GM04503 (cell line): ENCODE measurements around the gene OMP.
"Not testable (repeated sequence)": the region's sequence is repeated elsewhere in the genome, so short reads cannot be mapped to it uniquely, and the experiment has no call there.

ENCODE experiments used
- DNase-seq: peaks from one replicate; pipeline ENCODE4 v3.0.0-alpha.2; 2012; ENCODE audit warnings: low read depth

OMP gene

DNA sequence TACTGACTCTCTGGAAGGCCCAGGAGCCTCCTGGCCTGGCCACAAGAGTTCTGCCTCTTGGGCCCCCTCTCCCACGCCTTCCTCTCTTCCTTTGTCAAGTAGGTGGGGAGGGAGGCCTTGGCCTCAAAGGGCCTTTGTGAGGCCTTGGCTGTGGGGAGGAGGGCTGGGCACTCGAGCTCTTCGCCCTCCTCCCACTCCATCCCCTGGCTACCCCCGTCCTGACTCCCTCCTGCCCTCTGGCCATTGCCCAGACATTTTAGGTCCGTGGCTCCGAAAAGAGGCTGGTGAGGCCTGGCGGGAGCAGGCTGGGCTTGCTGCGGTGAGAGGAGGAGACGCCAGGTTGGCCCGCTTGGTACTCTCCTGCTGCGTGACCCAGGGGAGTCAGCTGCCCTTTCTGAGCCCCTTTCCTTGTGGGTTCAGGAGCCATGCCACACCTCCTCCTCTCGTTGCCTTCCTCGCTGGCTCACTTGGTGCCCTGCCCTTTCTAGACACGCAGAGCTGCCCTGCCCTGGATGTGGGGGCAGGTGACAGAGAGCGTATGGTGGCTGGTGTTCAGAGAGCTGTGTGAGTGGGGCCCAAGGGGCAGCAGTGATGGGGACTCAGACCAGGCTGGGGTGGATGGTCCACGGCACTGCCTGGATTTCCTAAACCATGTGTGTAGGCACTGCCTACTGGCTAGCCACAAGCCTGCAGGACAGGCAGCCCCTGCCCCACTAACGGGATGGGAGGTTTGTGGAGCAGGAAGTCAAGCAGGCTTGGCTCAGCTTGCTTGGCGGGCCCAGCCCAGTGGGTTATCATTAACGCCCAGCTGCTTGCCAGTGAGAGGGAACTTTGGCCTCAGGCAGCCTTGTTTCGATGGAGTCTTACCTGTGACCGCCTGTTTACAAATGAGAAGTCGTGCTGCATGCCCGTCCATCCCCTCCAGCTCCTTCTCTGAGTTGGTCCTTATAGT lies 15.8 kb upstream of the OMP start:
- DNase-seq, result no peak

DNA sequence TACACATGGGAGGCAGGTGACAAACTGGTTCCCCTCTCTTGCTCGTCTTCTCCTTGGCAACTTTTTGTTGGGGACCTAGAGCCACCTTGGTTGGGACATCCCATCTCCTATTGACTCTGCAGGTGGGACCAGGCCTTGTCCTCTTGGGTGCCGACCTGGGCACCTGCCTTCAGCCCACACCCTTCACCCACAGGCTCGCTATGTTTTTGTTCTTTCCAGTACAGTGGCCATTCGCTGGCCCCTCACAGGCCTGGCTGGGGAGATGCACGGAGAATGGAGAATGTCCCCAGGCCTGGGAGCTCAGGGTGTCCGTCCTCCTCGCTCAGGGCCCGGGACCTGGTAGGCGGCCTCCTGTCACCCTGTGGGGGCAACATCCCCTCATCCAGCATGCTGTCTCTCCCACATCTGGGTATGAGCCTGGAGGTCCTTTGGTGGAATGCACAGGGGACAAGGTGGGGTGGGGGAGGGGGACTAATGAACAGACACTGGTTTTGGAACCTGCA lies 14.9 kb upstream of the OMP start:
- DNase-seq, result no peak

DNA sequence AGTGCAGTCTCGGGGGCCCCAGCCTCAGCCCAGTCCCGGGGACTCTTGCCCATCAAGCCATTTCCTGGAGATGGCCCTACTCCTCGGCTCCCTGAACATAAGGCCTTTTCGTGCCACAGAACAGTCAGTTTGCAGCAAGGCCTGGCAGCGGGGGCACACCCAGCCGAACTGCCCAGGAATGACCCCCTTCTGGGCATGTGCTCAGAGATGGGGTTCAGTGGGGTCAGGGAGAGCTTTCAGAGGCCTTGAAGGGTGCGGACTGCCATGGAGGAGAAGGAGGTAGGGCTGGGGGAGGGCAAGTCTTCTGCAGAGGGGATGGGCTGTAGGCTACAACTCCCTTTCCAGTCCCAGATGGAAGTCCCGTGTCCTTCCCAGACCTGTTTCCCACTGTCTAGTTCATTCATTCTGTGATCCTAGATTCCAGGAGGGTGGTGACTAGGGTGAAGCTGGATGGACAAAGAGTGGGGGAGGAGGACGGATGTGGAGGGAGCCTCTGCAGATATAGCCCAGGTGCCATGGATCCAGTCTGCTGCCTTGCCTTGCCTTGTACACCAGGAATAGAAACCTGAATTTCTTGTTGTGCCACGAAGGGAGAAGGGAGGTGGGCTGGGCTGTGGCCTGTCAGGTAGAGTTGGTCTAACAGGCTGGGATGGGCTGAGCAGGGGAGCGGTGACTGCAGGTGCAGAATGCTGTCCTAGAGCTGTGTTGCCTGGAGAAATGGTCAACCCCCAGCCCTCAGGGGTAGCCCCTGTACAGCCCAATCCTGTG lies 14.2 kb upstream of the OMP start:
- DNase-seq, result no peak

DNA sequence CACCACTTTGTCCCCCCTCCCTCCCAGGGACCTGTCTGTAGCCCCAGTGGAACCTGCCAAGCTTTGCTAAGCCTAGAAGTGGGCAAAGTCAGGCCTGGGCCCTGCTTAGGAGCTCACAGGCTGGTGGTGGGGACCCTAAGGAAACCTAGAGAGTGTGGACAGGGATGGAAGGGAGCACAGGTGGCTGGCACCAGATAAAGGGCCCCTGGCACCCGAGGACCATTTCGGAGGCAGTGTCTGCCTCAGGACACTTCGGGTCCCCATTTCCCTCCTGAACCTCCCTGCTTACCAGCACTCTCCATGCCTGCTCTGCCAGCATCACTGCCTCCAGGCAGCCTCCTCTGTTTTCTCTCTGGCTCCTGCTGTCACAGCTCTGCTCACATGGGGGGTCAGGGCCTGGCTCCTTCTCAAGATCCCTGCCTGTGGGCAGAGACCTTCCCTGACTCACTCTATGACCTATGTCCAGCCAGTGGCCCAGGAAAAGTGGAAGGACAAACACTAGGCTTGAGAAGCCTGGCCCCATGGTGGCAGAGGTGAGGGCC lies 13.6 kb upstream of the OMP start:
- no peak for DNase-seq

DNA sequence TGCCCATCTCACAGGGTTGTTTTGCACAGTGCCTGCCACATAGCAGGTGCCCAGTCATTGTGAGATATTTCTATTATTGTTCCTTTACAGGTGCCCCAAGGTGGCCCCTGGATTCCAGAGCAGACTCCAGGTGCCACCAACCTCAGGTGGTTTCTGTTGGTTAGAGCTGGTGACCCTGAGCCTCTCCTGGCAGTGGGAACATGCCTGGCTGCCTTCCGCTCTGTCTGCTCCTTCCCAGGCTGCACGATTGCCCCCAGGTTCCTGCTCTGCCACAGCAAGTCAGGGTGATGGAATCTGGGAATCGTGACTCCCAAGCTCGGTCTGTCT lies 12.6 kb upstream of the OMP start:
- DNase-seq, result no peak

DNA sequence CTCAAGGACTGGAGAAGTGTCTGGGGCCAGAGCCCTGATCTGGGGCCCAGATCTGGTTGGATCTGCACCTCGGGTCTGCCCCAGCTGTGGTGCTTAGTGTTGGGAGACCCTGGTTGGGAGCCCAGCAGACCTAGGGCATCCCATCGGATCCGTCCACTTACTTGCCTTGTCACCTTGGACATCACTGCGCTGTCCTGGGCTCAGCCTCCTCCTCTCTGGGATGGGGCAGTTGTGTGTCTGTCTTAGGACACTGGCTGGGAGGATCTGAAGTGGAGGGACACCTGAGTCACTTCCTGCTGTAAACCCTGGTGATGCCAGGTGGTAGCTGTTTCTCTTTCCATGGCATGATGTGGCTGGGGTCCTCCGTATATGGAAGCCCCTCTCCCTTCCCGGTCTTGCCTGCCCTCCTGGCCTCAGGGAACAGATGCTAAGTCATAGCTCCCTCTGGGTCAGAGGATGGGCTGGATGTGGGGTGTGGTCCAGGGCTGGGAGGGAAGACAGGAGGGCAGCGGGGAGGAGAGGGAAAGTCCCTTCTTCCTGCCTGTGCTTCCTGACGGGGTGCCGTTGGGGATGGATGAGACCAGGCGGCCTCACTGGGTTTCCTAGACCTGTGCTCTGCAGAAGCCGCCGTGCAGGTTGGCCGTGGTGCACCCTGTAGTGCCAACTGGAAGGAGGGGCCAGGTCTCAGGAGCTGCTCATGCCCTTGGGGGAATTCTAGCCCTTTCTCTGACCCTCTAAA lies 12.1 kb upstream of the OMP start:
- DNase-seq, result no peak

DNA sequence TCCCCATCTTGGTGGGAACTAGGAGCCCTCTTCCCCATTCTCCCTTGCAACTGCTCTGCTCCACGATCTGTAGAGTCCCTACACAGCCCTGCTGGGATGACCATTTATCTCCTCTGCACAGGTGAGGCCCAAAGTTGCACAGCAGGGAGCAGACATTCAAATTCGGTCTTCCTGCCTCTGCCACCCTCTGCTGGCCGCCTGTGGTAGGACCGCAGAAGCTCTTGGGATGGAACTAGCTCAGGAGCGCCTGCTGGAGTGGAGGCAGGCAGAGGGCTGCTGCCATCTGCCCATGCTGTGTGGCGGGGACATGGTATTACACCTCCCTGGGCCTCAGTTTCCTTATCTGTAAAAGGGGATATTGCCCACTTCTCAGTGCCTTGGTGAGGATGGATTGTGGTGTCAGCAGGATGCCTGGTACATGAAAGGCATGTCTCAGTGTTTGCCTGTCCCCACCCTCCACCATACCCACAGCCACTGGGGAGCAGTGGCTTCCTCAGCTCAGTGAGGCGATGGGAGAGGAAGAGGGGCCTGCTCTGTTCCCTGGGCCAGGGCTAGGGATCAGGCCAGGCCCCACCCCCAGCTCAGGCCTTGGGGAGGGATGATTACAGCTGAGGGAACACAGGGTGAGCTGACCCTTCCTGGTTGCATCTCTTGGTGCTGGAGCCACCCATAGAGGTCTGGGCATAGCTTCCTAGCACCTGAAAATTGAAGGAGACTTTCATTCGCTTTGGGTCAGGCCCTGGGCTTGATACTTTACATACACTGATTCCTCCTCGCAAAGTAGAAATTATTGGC lies 11.3 kb upstream of the OMP start:
- DNase-seq, result no peak

DNA sequence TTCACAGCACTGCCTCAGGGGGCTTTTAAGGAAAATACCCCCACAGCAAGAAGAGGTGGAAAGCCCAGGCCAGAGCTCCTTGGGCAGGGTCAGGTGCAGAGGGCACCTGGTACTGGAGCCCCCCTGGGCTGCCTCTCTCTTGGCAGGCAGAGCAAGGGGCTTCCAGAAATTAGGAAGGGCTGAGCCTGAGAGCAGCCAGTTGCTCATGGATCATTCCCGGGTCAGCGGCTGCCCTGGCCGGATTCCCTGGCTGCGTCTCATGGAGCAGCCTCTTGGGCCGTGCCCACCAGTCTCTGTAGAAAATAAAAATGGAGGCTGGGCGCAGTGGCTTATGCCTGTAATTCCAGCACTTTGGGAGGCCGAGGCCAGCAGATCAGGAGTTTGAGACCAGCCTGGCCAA lies 10.3 kb upstream of the OMP start:
- no peak for DNase-seq

DNA sequence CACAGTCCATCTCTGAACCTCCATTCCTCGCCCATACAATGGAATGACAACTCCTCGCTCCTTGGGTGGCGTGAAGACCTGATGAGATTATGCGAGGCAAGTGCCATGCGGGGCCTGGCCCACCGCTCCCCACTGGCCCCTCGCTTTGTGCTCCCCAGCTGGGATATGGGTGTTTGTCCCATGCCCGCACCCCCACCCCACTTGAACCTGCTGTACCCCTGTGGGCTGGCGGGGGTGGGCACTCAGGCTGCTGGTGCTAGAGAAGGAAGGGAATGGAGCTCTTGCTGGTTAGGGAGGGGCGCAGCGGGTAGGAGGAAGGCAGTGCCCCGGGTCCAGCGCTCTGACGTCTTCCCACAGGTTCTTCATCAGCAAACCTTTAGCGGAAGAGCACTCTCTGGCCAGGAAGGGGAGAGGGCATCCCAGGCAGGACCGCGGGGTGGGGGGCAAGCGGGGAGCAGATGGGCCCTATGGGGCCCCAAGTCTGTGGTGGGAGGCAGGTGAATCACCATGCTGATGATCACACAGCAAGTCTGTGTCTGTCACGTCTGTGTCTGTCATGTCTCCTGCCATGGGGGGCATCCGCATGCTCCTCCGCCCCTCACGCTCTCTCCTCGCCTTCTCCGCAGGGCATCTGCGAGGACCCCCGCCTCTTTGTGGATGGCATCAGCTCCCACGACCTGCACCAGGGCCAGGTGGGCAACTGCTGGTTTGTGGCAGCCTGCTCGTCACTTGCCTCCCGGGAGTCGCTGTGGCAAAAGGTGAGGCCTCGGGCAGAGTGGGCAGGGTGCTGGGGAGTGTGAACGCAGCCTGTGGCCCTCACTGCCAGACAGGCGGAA lies 9.4 kb upstream of the OMP start:
- DNase-seq, result no peak

DNA sequence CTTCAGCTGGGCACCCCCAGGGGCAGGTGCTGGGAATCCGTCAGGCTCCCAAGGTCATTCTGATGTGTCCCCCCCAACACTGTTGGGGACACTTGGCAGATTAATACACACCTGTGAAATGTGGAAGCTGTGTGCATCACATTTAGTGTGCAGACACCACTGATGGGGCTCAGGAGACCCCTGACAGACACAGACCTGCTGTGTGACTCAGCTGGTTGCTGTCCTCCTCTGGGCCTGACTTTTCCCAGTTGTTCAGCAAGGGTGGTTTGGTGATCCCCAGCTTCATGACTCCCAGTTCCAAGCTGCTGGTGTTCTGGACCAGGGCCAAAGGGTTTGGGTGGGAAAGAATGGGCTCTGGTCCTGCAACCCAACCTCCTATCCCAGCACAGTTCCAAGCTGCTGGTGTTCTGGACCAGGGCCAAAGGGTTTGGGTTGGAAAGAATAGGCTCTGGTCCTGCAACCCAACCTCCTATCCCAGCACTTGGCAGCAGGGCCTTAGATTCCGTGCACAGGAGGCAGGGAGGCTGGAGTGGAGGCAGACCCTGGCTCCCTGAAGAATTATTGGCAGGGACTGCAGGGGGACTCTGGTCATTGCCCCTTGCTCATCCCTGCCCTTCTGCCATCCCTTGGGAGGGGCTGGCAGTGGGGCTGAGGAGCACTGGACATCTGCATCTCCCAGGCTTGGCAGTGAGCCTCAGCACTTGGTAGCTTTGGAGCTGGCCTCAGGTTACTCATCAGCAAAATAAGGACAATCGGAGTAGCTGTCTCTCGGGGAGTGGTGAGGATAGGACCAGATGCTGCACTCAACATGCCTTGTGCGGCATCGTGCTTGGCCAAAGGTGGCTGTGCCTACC lies 8.4 kb upstream of the OMP start:
- no peak for DNase-seq

DNA sequence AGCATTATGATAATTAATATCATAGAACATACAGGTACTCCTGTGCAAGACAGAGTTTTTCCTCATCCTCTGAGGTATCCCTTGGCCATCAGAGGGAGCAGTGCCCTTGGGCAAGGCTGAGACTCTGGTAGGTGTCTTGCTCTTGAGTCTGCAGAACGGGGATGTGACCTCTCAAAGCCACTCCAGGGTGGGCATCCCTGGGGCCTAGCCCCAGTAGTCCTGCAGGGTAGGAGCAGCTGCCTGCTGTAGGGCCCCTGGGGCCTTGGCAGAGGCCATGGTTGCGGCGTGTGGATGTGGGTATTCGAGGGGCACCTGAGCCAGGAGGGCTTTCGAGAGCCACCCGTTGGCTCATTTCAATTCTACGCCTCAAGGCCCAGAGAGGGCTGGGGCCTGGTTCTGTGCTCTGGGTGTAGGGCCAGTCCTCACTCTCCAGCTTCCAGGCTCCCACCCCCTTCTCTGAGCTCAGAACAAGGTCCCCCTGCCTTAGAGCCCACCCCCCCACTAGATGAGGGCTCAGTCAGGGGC lies 7.7 kb upstream of the OMP start:
- no peak for DNase-seq

DNA sequence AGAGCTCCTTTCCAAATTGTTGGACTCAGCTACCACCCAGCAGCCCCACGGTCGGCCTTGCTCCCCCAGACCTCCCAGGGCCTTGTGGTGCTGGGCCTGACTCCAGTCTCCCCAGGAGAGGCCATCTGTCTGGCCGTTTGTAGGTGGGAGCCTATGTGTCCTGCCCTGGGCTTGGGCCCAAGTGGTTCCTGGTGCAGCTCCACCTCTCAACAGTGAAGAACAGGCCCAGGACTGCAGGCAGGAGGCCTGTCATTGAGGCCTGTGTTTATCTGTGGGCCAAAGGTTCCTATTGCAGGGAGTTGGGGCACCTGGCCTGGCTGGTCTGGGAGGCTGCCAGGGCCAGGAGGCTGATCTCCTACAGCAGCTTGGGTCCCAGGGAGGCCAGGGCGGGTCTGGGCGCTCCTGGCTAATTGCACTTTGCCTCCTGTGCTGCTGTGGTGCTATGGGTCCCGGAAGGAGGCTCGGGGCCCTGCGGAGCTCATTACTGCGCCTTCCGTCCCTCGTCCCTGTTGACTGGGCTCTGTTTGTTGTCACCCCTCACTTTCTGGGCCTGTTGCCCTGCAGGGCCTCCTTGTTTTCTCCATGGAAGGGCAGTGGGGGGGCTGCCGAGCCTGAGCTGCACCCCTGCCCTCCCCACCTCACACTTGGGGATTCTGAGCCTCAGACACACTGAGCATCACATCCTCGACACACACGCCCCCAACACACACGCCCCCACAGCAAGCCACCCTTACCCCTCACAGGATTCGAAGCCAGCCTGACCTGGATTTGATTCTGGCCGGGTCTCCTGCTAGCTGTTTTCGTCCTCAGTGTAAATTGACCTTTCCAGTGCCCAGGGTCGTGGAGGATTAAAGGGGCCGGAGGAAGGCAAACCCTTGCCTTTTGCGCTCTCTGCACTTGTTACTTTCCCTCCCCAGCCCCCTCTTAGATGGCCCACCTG lies 6.8 kb upstream of the OMP start:
- no peak for DNase-seq

DNA sequence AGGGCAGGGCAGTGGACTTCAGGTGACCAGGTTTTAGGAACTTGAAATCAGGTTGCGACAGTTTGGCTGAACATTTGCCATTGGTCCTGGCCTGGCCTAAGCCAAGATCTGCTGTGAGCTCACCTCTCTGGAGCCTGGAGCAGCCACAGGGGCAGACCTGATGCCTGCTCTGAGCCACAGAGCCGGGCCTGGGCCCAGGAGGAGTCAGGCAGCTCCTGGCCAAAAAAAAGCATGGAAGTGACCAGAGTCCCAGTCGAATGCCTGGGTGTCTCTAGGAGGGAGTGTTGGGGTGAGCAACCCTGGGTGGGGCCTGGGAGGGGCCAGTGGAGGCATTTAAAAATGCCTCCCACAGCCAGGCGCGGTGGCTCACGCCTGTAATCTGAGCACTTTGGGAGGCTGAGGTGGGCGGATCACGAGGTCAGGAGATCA lies 6.0 kb upstream of the OMP start:
- no peak for DNase-seq

DNA sequence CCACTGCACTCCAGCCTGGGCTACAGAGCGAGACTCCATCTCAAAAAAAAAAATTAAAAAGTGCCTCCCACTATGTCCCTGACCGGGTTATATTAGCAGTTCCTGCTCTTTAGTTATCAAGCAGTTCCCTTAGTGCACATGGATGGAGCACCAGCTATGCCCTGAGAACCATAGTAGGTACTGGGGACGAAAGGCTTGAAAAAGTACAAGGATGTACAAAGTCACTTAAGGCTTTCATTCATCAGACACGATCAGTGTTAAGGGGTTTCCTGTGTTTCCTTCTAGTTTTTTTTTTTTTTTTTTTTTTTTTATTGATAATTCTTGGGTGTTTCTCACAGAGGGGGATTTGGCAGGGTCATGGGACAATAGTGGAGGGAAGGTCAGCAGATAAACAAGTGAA lies 5.5 kb upstream of the OMP start:
- not testable (repeated sequence) for DNase-seq

DNA sequence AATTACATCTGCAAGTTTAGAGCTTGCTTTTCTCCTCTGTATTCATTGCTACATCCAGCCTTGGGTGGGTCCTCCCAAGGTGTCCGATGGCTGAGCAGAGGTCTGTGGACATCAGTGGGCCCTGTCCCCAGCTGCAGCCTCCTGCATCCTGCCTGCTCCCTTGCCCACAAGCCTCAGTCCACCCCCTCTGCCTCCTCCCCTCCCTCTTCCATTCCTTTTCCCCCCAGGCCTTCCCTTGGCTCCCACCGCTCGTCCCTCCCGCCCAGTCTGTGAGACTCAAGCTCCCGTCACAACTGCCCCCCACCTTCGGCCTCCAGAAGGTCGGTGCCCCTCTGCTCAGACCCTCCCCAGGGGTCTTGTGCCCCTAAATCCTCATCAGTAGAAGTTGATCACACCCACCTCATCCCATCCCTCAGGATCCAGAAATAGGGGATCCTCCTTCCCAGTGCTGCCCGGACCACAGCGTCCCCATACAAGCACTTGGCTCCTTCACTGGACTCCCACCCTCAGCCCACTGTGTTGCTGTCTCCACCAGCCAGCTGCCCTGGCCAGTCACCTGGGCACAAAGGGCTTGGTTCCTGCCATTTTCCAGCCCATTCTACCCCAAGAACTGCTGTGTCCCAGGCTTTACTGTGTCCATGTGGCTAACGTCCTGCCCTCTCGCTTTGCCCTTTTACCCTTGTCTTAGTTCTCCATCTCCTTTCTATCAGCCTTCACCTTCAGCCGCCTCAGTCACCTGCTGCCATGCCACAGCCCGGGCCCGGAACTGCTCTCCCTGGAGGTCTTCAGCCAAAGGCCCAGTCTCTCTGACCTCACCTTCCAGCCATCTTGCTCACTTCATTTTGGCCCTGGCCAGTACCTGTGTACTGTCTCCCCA lies 2.2 kb upstream of the OMP start:
- DNase-seq, result no peak

DNA sequence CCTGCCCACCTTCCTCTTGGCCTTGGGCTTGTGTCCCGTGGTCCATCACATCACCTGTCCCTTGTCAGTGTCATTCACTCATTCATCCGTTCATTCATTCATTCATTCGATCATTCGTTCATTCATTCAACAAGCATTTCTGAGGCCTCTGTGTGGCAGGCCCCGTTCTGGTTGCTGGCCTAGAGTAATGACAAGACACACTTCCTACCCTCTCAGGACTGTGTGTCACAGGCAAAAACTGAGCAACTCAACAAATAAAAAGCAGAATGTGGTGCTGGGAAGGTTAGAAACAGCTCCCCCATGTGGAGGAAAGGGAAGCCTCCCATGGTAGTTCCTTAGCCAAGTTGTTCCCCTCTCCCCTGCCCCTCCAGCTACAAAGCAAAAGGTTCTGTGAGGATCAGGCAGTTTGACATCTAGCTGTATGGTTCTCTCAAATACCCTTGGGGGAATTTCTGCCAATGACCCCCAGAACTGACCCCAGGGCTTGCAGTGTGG lies 1.6 kb upstream of the OMP start:
- DNase-seq, result no peak

DNA sequence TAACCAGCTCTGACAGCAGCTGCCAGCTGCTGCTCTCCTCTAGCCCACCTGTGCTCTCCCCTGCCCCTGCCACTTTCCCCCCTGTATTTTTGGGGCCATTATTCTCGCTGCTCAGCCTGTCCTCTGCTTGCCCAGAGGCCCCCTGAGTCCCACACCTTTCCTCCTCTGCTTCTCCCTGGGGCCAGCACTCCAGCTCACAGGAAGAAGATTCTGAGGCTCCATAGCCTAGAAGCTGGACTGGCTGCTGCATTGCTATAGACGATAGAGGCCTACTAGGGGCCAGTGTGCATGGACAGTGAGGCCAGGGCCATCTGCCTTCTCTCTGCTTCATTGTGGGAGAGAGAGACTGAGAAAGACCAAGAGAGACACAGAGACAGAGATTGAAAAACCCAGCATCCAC lies 679 bp downstream of the OMP start:
- DNase-seq, result no peak
